Inferior parietal cortex (tissue), 1 donor: Measurements from ENCODE around the gene MB21D2.
A peak's percentile ranks its signal among the peaks of the same experiment; 100 is the strongest.

Experiments used
- DNase-seq: peaks from one replicate; pipeline ENCODE4 v3.0.0-alpha.2; 2016; ENCODE audit errors: extremely low spot score

The MB21D2 gene

GRCh38 chr3:192890347-192891335, 27.0 kb downstream of the MB21D2 start:
- DNase-seq = no peak

- DNase-seq = no peak
Measured at GRCh38 chr3:192889679-192890078, 28.0 kb downstream of the MB21D2 start.

GRCh38 chr3:192888190-192888589, 29.5 kb downstream of the MB21D2 start:
- DNase-seq = no peak

GRCh38 chr3:192887701-192888100, 30.0 kb downstream of the MB21D2 start:
- DNase-seq = no peak

GRCh38 chr3:192887047-192887446, 30.6 kb downstream of the MB21D2 start:
- no peak for DNase-seq

- no peak for DNase-seq
Measured at GRCh38 chr3:192884777-192885773, 32.6 kb downstream of the MB21D2 start.

GRCh38 chr3:192883512-192883911, 34.1 kb downstream of the MB21D2 start:
- DNase-seq = no peak

- DNase-seq = no peak
Measured at GRCh38 chr3:192881159-192881786, 36.4 kb downstream of the MB21D2 start.

- DNase-seq = no peak
Measured at GRCh38 chr3:192880313-192880712, 37.3 kb downstream of the MB21D2 start.

GRCh38 chr3:192879346-192880031, 38.2 kb downstream of the MB21D2 start:
- no peak for DNase-seq

GRCh38 chr3:192875971-192876565, 41.6 kb downstream of the MB21D2 start:
- no peak for DNase-seq

GRCh38 chr3:192870822-192871221, 46.8 kb downstream of the MB21D2 start:
- DNase-seq = no peak

GRCh38 chr3:192869131-192870031, 48.3 kb downstream of the MB21D2 start:
- DNase-seq = peak; percentile 26

- no peak for DNase-seq
Measured at GRCh38 chr3:192867645-192868044, 50.0 kb downstream of the MB21D2 start.

- DNase-seq = no peak
Measured at GRCh38 chr3:192866804-192867203, 50.9 kb downstream of the MB21D2 start.

GRCh38 chr3:192864941-192865340, 52.7 kb downstream of the MB21D2 start:
- DNase-seq = peak; percentile 49

- no peak for DNase-seq
Measured at GRCh38 chr3:192863091-192863420, 54.6 kb downstream of the MB21D2 start.

GRCh38 chr3:192862408-192863090, 55.1 kb downstream of the MB21D2 start:
- DNase-seq = no peak

GRCh38 chr3:192861972-192862371, 55.7 kb downstream of the MB21D2 start:
- DNase-seq = no peak
